ENCODE measurements around the gene R3HDM2. TPM values are rescaled to one million over a fixed set of nuclear protein-coding genes. Genes with fewer than 3 reads are reported as not detected.
"Not testable (repeated sequence)": the region's sequence is repeated elsewhere in the genome, so short reads cannot be mapped to it uniquely, and the experiment has no call there.

R3HDM2 gene
- total and polyA plus RNA-seq, 12 donors, result 21.9 to 91.9 (median 43.2) TPM

DNA sequence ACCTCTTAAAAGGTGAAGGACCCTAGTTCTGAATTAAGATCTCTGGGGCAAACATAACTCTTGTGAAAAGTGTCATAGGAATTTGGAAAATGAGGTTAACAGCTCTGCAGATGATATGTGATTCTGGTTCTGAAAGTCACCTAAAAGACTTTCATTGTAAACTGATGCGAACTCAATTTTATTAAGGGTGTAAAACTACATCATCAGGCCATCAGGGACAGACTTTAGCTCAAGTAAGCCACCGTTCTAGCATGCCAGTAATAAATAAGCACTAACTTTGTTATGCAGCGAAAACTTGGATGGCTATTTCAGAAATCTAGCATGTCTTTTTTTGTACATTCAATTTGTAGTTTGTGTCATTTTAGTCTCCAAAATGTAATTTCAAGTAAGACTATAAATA lies 61.6 kb downstream of the R3HDM2 start:
- no peaks in the 10 kb centered on the region for H3K36me3 ChIP-seq (replicated peaks in 1 of 2)
- intact Hi-C loops (cut with DNase I), result loop anchor here in 1 of 2 donors (10.0 kb wide), 1 partner anchor 54 kb away; no protein-coding TSS in a partner anchor
- no peak overlapping the region for H3K27ac ChIP-seq
- no peak overlapping the region for H3K4me3 ChIP-seq
- WGBS, 4 donors, result 90 to 97% (median 93%) methylated on average over 3 of the region's 3 CpGs
- no peaks in the 10 kb centered on the region for H3K9me3 ChIP-seq (replicated peaks in 1 of 3)
- DNase-seq, result no peak
- TF ChIP-seq POLR2A (IDR thresholded peaks at IDR 0.05), result no peak
- TF ChIP-seq, protein P1, sequence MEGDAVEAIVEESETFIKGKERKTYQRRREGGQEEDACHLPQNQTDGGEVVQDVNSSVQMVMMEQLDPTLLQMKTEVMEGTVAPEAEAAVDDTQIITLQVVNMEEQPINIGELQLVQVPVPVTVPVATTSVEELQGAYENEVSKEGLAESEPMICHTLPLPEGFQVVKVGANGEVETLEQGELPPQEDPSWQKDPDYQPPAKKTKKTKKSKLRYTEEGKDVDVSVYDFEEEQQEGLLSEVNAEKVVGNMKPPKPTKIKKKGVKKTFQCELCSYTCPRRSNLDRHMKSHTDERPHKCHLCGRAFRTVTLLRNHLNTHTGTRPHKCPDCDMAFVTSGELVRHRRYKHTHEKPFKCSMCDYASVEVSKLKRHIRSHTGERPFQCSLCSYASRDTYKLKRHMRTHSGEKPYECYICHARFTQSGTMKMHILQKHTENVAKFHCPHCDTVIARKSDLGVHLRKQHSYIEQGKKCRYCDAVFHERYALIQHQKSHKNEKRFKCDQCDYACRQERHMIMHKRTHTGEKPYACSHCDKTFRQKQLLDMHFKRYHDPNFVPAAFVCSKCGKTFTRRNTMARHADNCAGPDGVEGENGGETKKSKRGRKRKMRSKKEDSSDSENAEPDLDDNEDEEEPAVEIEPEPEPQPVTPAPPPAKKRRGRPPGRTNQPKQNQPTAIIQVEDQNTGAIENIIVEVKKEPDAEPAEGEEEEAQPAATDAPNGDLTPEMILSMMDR (IDR thresholded peaks at IDR 0.05), result no peak
- peaks cover 0 to 13% of the 10 kb centered on the region in 2 donors for H3K4me1 ChIP-seq (replicated peaks in 1 of 2)
- no peaks in the 10 kb centered on the region for H3K27me3 ChIP-seq

DNA sequence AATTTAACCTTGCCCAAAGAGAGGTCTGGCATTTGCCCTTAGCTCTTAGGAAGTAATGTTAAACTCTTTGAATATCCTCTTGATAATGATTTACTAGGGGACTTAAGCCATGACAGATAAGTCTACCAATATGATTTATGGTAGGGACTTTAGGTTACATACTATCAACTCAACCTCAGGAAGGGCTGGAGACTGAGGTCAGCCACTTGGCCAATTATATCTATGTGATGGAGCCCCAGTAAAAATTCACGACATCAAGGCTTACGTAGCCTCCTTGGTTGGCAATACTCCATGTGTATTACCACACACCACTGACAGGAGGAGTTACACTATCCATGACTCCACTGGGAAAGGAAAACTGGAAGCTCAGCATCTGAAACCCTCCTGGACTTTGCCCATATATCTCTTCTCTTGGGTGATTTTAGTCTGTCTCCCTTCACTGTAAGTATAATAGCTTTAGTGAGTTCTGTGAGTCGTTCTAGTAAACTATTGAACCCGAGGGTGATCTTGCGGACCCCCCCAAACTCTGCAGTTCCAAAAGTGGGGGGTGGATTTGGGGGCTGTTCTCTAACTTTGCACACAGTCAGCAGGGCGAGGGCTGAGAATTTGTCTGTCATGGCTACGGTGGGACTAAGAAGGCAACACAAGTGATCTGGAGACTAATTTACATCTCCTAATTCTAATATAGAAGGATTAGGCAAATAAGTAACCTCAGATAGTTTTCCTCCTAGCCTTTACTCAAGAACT lies 62.3 kb downstream of the R3HDM2 start:
- TF ChIP-seq, protein P1 (IDR thresholded peaks at IDR 0.05), result peak in 2 of 6 experiments; percentile 10 to 15
- TF ChIP-seq POLR2A (IDR thresholded peaks at IDR 0.05), result no peak
- H3K9me3 ChIP-seq (replicated peaks in 1 of 3), result no peaks in the 10 kb centered on the region
- no peak overlapping the region for H3K4me3 ChIP-seq
- intact Hi-C loops (cut with DNase I), result loop anchor here in 1 of 2 donors (10.0 kb wide), 1 partner anchor 54 kb away; no protein-coding TSS in a partner anchor
- H3K27ac ChIP-seq, result no peak overlapping the region
- 84 to 89% (median 85%) methylated on average over 7 of the region's 7 CpGs for WGBS, 4 donors
- peak in 2 of 7 donors; percentile 40 to 44 for DNase-seq
- peaks cover 0 to 13% of the 10 kb centered on the region in 2 donors for H3K4me1 ChIP-seq (replicated peaks in 1 of 2)
- no peaks in the 10 kb centered on the region for H3K36me3 ChIP-seq (replicated peaks in 1 of 2)
- no peaks in the 10 kb centered on the region for H3K27me3 ChIP-seq

DNA sequence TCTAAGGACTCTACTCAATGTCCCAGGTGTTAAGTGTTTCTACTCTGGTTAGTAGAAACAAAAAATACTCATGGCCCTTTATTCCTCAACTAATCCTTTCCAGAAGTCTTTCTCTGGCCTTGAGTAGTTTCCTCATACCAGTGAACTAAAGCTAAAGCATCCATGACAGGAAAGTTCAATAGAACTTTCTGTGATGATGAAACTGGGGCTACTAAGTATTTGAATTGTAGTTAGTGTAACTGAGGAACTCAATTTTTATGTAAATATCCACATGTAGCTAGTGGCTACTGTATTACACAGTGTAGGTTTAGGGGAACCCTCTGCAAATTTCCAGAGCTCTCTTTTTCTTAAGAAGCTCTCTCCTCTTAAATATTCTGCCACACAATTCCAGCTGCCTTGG lies 63.7 kb downstream of the R3HDM2 start:
- no peaks in the 10 kb centered on the region for H3K36me3 ChIP-seq (replicated peaks in 1 of 2)
- H3K27me3 ChIP-seq, result no peaks in the 10 kb centered on the region
- TF ChIP-seq POLR2A (IDR thresholded peaks at IDR 0.05), result no peak
- TF ChIP-seq, protein P1 (IDR thresholded peaks at IDR 0.05), result no peak
- intact Hi-C loops (cut with DNase I), result loop anchor here in 1 of 2 donors (10.0 kb wide), 1 partner anchor 52 kb away; no protein-coding TSS in a partner anchor
- no peaks in the 10 kb centered on the region for H3K9me3 ChIP-seq (replicated peaks in 1 of 3)
- no peak overlapping the region for H3K27ac ChIP-seq
- H3K4me3 ChIP-seq, result no peak overlapping the region
- peaks cover 0 to 14% of the 10 kb centered on the region in 2 donors for H3K4me1 ChIP-seq (replicated peaks in 1 of 2)
- no peak for DNase-seq

DNA sequence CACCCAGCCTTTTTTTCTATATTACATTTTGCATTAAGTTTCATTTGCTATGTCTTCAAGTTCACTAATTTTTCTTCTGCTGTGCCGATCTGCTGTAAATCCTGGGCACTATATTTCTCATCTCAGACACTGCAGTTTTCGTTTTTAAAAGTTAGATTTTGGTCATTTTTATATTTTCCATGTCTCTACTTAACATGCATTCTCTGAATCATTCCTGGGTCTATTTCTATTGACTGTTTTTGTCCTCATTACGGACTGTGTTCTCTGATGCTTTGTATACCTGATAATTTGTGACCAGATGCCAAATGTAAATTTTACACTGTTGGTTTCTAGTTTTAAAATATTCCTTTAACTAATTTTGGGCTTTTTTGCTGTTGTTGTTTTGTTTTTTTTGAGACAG lies 64.5 kb downstream of the R3HDM2 start:
- WGBS, 4 donors, result 94 to 99% (median 95%) methylated on average over 3 of the region's 3 CpGs
- H3K27ac ChIP-seq, result no peak overlapping the region
- no peaks in the 10 kb centered on the region for H3K36me3 ChIP-seq (replicated peaks in 1 of 2)
- intact Hi-C loops (cut with DNase I), result loop anchor here in 1 of 2 donors (10.0 kb wide), 1 partner anchor 52 kb away; no protein-coding TSS in a partner anchor
- TF ChIP-seq, protein P1 (IDR thresholded peaks at IDR 0.05), result no peak
- no peak for TF ChIP-seq POLR2A (IDR thresholded peaks at IDR 0.05)
- no peak overlapping the region for H3K4me3 ChIP-seq
- no peaks in the 10 kb centered on the region for H3K27me3 ChIP-seq
- peaks cover 0 to 10% of the 10 kb centered on the region in 2 donors for H3K4me1 ChIP-seq (replicated peaks in 1 of 2)
- H3K9me3 ChIP-seq (replicated peaks in 1 of 3), result no peaks in the 10 kb centered on the region
- no peak for DNase-seq

DNA sequence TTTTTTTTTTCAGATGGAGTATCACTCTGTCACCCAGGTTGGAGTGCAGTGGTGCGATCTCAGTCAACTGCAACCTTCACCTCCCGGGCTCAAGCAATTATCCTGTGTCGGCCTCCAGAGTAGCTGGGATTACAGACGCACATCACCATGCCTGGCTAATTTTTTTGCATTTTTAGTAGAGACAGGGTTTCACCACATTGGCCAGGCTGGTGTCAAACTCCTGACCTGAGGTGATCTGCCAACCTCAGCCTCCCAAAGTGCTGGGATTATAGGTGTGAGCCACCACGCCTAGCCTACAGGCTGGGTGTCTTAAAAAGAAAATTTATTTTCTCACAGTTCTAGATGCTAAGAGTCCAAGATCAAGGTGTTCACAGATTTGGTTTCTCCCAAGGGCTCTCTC lies 66.7 kb downstream of the R3HDM2 start:
- H3K27ac ChIP-seq; H3K4me1 ChIP-seq (replicated peaks in 1 of 2); DNase-seq; H3K27me3 ChIP-seq; H3K36me3 ChIP-seq (replicated peaks in 1 of 2); H3K4me3 ChIP-seq; H3K9me3 ChIP-seq (replicated peaks in 1 of 3): not testable (repeated sequence)
- 97 to 100% (median 98%) methylated on average over 5 of the region's 5 CpGs for WGBS, 4 donors
- intact Hi-C loops (cut with DNase I), result loop anchor here in 1 of 2 donors (10.0 kb wide), 1 partner anchor 49 kb away; no protein-coding TSS in a partner anchor

Data from adrenal gland (tissue), 12 donors.